MV-4-11 (cell line): ENCODE results near the gene BMPER.

Experiments
- DNase-seq: peaks from one replicate; lab custom pipeline; 2025; lab: John Stamatoyannopoulos, UW

The BMPER gene

GRCh38 chr7:34026481-34027190, 121.3 kb downstream of the BMPER start:
- DNase-seq: no peak

GRCh38 chr7:34031156-34031555, 125.8 kb downstream of the BMPER start:
- no peak for DNase-seq

- no peak for DNase-seq
These were observed 129.4 kb downstream of the BMPER start for GRCh38 chr7:34034728-34035127.

DNA sequence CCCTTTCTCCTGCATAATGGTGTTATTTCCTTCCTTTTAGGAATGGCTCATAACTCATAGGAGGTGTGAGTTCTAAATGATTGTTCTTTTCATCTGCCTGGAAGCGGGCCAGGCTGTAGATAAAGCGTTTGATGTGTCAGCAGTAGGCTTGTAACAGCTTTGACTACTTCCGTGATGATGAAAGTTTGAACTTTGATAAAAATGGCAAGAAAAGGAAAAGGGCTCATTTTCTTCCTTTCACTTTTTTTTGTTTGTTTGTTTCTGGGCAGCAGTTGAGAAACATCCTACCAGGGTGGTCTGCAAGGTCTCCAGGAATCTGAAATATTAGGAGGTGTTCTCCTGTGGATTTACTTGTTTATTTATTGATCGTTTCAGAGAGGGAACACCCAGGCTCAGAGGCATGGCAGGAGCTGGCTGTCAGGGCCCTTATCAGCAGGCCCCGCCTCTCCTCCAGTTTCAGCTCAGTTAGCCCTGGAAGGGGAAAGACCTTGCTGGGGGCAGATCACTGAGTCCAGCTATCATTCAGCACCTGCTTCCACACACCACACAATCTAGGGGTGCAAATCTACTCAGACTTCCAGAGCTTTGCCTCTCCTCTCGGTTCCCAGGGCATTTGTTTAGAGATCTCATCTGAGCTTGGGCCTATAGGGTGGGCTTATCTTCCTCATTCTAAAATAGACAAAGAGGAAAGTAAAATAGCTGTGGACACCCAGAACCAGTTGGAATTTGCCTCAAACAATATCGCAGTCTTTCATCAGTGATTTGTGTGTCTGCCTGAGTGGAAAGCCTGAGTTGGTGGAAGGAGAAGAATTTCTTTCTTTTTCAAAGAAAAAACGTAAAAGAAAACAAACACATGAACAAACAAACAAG, 130.9 kb downstream of the BMPER start:
- no peak for DNase-seq

DNA sequence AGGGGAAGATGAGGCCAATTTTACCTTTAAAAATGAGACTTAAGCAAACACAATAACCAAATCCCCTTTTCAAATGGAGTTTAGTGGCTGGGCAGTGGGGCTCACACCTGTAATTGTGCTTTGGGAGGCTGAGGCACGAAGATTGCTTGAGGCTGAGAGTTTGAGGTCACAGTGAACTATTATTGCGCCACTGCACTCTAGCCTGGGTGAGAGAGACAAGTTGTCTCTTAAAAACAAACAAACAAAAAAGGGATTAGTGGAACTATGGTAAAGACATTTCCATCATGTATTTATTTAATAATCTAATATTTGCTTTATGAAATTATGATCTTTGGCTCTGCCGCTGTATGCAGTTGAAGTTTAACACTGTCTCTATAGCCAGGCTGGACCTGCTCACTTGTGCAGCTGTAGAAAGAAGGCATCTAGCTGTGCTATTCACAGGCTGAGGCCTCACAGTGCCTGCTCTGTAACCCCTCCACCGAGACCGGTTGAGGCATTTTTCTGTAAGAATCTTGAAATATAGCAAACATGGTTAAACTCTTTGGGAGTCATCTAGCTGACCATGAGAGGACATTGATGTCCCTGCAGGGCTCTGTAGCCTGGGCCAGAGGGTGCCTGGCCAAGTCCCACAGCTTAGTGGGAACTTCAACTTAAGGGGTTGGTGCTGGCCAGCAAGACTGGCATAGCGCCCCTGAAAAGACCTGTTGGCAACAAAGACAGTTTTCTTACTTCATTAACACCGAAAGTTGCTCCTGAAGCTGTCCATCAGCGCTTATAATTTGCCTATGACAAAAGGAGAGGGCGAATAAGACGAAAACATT, 131.8 kb downstream of the BMPER start:
- no peak for DNase-seq

GRCh38 chr7:34038816-34039470, 133.6 kb downstream of the BMPER start:
- DNase-seq: no peak

DNA sequence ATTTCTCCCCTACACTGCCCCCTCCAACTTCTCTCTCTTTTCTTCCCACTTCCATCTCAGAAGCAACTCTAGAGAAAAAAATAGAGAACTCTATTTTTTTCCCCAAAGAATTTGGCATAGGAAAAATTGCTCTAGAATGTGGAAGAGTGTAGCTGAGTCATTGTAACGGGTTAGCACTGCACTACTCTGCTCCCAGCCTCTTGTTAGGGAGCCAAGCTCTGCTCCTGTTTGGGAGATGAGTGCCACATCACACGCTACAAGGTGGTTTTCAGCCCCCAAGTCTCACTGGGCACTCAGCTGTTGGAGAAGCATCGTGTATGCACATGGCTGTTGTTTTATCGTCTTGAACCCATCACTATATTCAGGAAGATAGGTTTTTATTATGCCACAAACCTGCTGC, 136.4 kb downstream of the BMPER start:
- no peak for DNase-seq

DNA sequence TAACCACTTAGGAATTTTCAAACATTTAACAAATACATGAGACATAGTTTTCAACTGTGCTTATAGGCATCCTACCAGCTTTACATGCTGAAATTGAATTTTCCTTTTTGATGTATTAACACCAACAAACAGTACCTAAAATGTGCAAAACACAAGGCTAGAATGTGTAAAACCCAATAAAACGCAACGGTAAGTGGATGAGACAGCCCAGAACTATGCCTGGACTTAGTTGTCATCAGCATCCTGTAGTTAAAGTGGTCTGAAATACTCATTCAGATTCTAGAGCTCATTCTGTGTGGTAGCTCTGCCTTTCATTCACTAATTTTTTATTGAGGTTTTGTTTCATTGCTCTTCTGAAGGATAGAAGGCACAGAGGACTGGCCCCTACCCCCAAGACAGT, 137.1 kb downstream of the BMPER start:
- no peak for DNase-seq

DNA sequence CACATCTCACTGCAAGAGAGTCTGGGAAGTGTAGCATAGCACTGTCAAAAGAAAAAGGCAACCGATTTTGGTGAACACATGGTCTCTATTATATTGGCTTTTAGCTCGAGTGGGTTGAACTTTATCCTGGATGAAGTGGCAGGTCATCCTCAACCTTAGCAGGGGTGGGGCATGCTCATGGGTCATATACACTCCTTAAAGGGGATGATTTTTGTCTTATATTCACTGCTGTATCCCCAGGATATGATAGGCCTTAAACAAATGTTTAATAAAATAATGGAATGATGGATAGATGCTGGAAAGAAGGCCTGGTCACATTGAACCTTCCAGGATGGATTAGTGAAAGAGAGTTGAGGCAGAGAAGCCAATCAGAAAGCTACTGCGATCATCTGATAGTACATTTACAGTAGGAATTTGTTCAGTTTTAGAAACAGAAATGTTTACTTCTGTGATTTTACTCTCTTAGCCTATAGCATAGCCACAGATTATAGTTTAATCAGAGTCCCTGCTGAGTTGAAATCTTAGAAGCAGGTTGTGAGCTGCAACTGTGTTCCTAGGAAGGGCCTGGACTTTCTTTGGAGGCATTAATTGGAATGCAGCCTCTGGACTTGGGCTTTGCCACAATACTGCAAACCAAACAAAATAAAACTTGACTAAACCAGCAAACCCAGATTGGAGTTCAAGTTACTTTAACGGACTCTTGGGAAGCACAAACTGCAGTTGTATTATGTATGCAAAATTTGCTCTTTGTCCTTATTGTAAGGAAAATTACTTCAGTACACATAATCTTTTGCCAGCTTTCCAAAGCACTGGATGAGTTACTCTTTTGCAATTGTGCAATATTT, 138.3 kb downstream of the BMPER start:
- no peak for DNase-seq

DNA sequence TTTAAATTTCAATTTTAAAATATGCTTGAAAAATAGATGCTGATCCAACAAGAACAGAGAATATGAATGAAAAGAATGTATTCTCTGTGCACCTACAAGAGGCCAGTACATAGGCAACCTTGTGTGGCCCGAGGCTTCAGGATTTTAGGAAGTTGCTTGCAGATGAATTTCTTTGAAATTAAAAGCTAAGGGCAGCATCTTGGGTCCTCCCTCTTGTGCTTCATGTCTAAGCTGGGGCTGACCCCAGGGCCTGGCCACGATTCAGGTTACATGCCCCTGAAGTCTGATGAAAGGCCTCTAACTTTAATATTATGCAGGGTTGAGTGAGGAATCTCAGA, 138.9 kb downstream of the BMPER start:
- no peak for DNase-seq

GRCh38 chr7:34044734-34045353, 139.5 kb downstream of the BMPER start:
- no peak for DNase-seq

- DNase-seq: no peak
These were observed 143.1 kb downstream of the BMPER start for GRCh38 chr7:34048445-34048844.

- DNase-seq: no peak
These were observed 148.7 kb downstream of the BMPER start for GRCh38 chr7:34054075-34054474.

DNA sequence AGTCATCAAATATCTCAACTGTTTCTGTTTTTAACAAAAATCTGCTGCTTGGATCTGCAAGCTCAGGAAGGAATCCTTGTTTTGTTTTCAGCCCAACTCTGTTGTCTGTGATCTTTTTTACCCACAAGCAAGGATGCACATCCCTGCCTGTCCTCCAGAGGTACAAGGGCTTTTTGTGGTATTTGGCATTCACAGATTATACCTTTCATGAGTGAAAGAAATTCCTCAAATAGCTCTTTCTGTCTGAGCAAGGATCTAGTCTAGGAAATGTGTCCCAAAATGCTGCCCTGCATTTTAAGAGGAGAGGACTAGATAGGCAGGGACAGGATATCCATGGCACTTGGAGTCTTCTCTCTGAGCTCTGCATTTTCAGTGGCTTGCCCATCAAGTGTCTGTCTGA, 151.8 kb downstream of the BMPER start:
- no peak for DNase-seq

- no peak for DNase-seq
These were observed 152.6 kb downstream of the BMPER start for GRCh38 chr7:34057956-34058355.

DNA sequence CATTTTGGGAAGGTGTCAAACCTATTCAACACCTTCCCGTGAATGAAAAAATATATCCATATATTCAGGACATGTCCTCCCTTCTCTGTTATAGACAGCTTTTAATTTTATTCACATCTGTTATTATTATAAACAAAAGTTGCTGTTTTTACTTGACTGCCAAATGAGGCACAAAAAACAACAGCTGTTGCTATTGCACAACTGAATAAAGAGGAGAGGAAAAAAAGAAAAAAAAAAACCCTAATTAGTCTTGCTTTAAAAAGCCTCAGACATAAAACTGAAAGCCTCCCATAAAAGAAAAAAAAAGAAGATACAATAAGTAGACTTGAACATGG, 153.4 kb downstream of the BMPER start:
- no peak for DNase-seq

GRCh38 chr7:34059136-34059828, 153.9 kb downstream of the BMPER start:
- no peak for DNase-seq

DNA sequence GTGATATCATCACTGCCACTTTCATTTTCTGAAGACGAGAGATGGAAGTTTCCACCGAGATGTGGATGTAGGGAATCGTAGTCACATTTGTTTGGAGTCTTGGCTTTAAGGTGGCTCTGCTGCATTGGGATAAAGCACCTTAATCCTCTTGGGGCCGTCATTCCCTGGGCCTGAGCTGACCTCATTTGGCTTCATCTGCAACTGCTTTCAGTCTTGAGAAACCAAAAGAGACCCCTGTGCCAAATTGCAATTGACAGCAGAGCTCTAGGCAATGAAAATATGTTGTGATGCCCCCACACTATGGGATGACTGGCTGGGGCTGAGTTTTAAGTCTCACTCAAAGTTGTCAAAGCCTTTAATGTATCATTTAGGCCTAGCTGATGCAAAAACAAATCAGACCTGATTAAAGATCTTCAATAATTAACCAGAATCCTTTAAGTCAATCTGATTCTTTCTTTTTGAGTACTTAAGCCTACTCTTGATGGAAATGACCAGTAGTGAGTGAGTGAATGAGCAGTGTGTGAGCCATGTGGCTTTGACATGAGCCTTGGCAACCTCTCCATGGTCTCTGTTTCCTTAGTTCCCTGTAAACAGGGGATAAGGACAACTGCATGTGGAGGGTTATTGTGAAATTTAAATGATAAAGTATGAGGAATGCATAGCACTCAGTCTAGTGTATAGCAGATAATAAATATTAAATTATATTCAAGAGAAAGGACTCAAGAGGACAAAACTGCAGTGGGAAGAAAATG, 155.0 kb downstream of the BMPER start:
- DNase-seq: no peak

- DNase-seq: no peak
These were observed 155.8 kb downstream of the BMPER start for GRCh38 chr7:34061149-34061548.

DNA sequence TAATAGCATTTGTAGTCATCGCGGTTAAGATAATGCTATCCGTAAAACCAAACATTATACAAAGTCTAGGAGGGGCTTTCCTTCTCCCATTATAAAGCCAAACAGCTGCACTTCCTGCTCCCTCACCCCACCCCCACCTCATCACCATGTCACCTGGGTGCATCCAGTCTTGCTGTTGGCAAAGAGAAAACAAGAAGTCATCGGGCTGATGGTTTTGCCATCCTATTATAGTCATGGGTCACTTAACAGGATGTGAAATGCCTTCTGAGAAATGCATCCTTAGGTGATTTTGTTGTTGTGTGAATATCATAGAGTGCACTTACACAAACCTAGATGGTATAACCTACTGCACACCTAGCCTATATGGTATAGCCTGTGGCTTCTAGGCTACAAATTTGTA, 157.0 kb downstream of the BMPER start:
- DNase-seq: no peak
